ENCODE data around the gene ABCD2. TPM values are rescaled to one million over a fixed set of nuclear protein-coding genes. Genes with fewer than 3 reads are reported as not detected.

Gene ABCD2
- polyA plus RNA-seq (2011; rRNA removed) = not detected in 2 replicates
- polyA minus RNA-seq (2011; rRNA and poly(A)+ RNA removed) = 0.05 TPM in 1 of 2 replicates, not detected in the other

- TF ChIP-seq CTCF (IDR thresholded peaks at IDR 0.05; ENCODE audit: low read depth, low read length) = no peak
- no peaks in the 10 kb centered on the region for H3K9me3 ChIP-seq (ENCODE audit: control insufficient read depth, insufficient read depth, low read length)
- H3K4me3 ChIP-seq (ENCODE audit: low read depth, low read length) = peak within 1 kb of the TSS; percentile 60
- DNase-seq (ENCODE audit: low read depth, low spot score) = peak; percentile 16
- no peaks in the 10 kb centered on the region for H3K27me3 ChIP-seq (ENCODE audit: control insufficient read depth, insufficient read depth, low read length)
- ChIA-PET CTCF (interaction anchor here (0.8 to 1.6 kb wide), 2 partner anchors 301 to 372 kb away, joined by 3 to 10 read pairs; no protein-coding TSS in a partner anchor), POLR2A (no interaction called here)
- no peak within 1 kb of the TSS for H3K27ac ChIP-seq (ENCODE audit: low read depth, low read length)
These were observed at the start of gene ABCD2 for GRCh38 chr12:39619660-39620433. Gene ABCD2 (minus strand): TSS chr12:39619803. CDS start chr12:39619615, 188 bp downstream.

GRCh38 chr12:39660101-39660500 lies 40.5 kb upstream of the ABCD2 start:
- Histone ChIP-seq H3K27ac (ENCODE audit: low read depth, low read length) (no peak overlapping the region), H3K27me3 (ENCODE audit: control insufficient read depth, insufficient read depth, low read length) (no peaks in the 10 kb centered on the region), H3K4me3 (ENCODE audit: low read depth, low read length) (no peak overlapping the region), H3K9me3 (ENCODE audit: control insufficient read depth, insufficient read depth, low read length) (no peaks in the 10 kb centered on the region)
- CTCF ChIA-PET = no interaction called here
- no peak for DNase-seq (ENCODE audit: low read depth, low spot score)
- TF ChIP-seq CTCF (IDR thresholded peaks at IDR 0.05; ENCODE audit: low read depth, low read length) = no peak
- POLR2A ChIA-PET = no interaction called here

GRCh38 chr12:39647383-39647782 lies 27.8 kb upstream of the ABCD2 start:
- DNase-seq (ENCODE audit: low read depth, low spot score) = no peak
- Histone ChIP-seq H3K27ac (ENCODE audit: low read depth, low read length) (no peak overlapping the region), H3K4me3 (ENCODE audit: low read depth, low read length) (no peak overlapping the region), H3K9me3 (ENCODE audit: control insufficient read depth, insufficient read depth, low read length) (no peaks in the 10 kb centered on the region), H3K27me3 (ENCODE audit: control insufficient read depth, insufficient read depth, low read length) (no peaks in the 10 kb centered on the region)
- ChIA-PET POLR2A (no interaction called here), CTCF (interaction anchor here (0.7 kb wide), 1 partner anchor 52 kb away, joined by 3 read pairs; no protein-coding TSS in a partner anchor)
- no peak for TF ChIP-seq CTCF (IDR thresholded peaks at IDR 0.05; ENCODE audit: low read depth, low read length)

DNA sequence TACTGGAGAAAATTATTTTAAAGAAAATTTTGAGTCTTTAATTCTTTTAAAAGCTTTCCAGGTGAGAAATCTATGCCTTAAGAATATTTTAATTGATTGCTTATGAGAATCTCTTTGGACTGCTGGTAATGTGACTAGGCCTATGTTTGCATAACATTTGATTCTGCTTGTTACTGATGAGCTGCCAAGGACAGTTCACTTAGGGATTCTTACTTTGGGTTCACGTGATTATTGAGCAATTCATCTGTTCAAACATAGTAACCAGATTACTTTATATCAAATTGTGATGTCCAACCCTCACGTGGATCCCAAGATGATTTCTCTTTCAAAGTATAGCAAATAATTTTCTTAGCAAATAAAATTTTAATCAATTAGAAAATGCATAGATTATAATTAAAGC lies 27.4 kb upstream of the ABCD2 start:
- DNase-seq (ENCODE audit: low read depth, low spot score) = no peak
- POLR2A ChIA-PET = no interaction called here
- TF ChIP-seq CTCF (IDR thresholded peaks at IDR 0.05; ENCODE audit: low read depth, low read length) = no peak

GRCh38 chr12:39643052-39643451 lies 23.4 kb upstream of the ABCD2 start:
- TF ChIP-seq CTCF (IDR thresholded peaks at IDR 0.05; ENCODE audit: low read depth, low read length) = no peak
- no peak overlapping the region for H3K4me3 ChIP-seq (ENCODE audit: low read depth, low read length)
- no peak for DNase-seq (ENCODE audit: low read depth, low spot score)
- no peak overlapping the region for H3K27ac ChIP-seq (ENCODE audit: low read depth, low read length)
- no peaks in the 10 kb centered on the region for H3K9me3 ChIP-seq (ENCODE audit: control insufficient read depth, insufficient read depth, low read length)
- ChIA-PET CTCF (no interaction called here), POLR2A (no interaction called here)
- H3K27me3 ChIP-seq (ENCODE audit: control insufficient read depth, insufficient read depth, low read length) = no peaks in the 10 kb centered on the region

More for the DNA sequence above, 27.4 kb upstream of the ABCD2 start:
- Histone ChIP-seq H3K9me3 (ENCODE audit: control insufficient read depth, insufficient read depth, low read length) (no peaks in the 10 kb centered on the region), H3K27me3 (ENCODE audit: control insufficient read depth, insufficient read depth, low read length) (no peaks in the 10 kb centered on the region), H3K4me3 (ENCODE audit: low read depth, low read length) (no peak overlapping the region), H3K27ac (ENCODE audit: low read depth, low read length) (no peak overlapping the region)
- CTCF ChIA-PET = interaction anchor here (0.7 kb wide), 1 partner anchor 52 kb away, joined by 3 read pairs; no protein-coding TSS in a partner anchor

Data from AG04450 (cell line).